Measurements from ENCODE around the gene IFI44.

Gene IFI44

DNA sequence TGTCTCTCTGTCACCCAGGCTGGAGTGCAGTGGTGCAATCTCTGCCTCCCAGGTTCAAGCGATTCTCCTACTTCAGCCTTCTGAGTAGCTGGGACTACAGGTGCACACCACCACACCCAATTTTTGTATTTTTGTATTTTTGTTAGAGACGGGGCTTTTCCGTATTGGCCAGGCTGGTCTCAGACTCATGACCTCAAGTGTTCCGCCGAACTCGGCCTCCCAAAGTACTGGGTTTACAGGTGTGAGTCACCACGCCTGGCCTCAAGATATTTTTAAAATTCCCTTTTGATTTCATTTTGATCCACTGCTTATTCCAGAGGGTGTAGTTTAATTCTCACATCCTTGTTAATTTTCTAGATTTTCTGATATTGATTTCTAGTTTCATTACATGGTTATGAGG, 25.6 kb upstream of the IFI44 start:
- TF ChIP-seq, protein P1, sequence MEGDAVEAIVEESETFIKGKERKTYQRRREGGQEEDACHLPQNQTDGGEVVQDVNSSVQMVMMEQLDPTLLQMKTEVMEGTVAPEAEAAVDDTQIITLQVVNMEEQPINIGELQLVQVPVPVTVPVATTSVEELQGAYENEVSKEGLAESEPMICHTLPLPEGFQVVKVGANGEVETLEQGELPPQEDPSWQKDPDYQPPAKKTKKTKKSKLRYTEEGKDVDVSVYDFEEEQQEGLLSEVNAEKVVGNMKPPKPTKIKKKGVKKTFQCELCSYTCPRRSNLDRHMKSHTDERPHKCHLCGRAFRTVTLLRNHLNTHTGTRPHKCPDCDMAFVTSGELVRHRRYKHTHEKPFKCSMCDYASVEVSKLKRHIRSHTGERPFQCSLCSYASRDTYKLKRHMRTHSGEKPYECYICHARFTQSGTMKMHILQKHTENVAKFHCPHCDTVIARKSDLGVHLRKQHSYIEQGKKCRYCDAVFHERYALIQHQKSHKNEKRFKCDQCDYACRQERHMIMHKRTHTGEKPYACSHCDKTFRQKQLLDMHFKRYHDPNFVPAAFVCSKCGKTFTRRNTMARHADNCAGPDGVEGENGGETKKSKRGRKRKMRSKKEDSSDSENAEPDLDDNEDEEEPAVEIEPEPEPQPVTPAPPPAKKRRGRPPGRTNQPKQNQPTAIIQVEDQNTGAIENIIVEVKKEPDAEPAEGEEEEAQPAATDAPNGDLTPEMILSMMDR (IDR thresholded peaks at IDR 0.05; ENCODE audit: insufficient read depth, low read depth, low read length, missing control alignments), result no peak
- no peak for DNase-seq (ENCODE audit: low read depth)
- H3K4me3 ChIP-seq (ENCODE audit: low read length), result no peak overlapping the region

DNA sequence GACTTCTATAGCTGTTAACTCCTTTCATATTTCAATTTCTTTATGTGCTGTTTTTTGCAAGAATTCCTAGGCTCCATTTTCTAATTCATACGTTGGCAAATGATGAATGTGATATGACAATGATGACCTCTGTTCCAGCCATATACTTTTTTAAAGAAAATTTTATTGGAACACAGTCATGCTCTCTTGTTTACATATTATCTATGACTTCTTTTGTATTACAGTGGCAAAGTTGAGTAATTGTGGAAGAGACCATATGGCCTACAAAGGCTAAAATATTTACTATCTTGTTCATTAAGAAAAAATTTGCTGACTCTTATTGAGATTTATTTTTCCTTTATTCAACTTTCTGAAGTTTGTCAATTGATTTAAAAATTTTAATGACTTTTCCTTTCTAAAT, 22.3 kb upstream of the IFI44 start:
- TF ChIP-seq, protein P1 (IDR thresholded peaks at IDR 0.05; ENCODE audit: insufficient read depth, low read depth, low read length, missing control alignments), result no peak
- H3K4me3 ChIP-seq (ENCODE audit: low read length), result no peak overlapping the region
- DNase-seq (ENCODE audit: low read depth), result peak; percentile 14

DNA sequence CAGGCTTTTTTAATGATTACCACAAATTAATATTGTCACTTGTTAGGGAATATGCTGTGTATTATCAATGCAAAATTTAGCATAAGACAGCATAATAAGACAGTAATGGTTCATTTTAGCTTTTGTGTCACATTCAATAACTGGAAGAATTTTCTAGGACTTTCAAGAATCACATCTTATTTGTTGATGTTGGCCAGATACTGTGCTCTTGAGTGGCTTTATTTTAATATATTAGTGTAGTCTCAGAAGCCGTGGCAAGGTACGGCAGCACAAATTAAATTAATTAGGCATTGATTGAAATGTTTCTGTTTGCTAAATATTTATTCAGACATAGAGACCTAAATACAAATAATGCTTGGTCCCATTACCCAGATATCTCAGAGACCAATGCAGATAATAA, 19.0 kb upstream of the IFI44 start:
- no peak for DNase-seq (ENCODE audit: low read depth)
- TF ChIP-seq, protein P1 (IDR thresholded peaks at IDR 0.05; ENCODE audit: insufficient read depth, low read depth, low read length, missing control alignments), result no peak
- no peak overlapping the region for H3K4me3 ChIP-seq (ENCODE audit: low read length)

DNA sequence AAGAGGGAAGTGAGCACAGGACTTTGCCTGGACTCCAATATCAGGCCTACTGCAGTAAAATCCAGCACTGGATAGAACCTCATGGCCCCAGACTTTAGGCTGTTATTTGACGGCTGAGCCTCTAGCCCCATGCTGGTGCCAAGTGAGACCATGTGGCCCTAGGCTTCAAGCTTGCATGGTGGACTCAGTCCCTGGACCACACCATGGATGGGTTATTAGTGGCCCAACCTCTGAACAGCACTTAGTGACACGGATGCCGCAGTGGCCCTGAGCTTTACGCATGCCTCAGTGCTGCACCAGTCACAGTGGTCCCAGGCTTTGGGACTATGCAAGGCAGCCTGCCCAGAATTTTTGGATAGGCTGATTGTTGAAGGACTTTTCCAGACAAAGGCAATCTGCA, 16.4 kb upstream of the IFI44 start:
- no peak for DNase-seq (ENCODE audit: low read depth)
- TF ChIP-seq, protein P1 (IDR thresholded peaks at IDR 0.05; ENCODE audit: insufficient read depth, low read depth, low read length, missing control alignments), result no peak

DNA sequence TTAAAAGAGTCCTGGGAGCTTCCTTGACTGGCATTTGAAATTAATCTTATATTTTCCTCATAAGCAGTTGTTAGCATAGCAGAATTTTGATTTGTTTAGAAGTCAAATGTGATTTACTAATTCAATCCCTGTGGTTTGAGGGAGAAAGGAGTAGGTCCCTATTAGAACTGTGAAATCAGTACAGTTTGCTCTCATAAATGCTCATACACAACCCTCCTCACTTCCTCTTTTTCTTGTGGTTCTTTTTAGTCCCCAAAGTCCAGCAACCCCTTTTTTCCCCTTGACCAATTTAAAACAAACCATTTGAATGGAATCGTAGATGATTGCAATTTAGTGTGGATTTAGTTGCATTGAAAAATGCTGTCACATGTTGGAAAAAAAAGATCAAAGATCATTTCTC, 9.2 kb upstream of the IFI44 start:
- no peak overlapping the region for H3K4me3 ChIP-seq (ENCODE audit: low read length)
- TF ChIP-seq, protein P1 (IDR thresholded peaks at IDR 0.05; ENCODE audit: insufficient read depth, low read depth, low read length, missing control alignments), result no peak
- DNase-seq (ENCODE audit: low read depth), result no peak

More for the DNA sequence above, 16.4 kb upstream of the IFI44 start:
- H3K4me3 ChIP-seq (ENCODE audit: low read length), result no peak overlapping the region

DNA sequence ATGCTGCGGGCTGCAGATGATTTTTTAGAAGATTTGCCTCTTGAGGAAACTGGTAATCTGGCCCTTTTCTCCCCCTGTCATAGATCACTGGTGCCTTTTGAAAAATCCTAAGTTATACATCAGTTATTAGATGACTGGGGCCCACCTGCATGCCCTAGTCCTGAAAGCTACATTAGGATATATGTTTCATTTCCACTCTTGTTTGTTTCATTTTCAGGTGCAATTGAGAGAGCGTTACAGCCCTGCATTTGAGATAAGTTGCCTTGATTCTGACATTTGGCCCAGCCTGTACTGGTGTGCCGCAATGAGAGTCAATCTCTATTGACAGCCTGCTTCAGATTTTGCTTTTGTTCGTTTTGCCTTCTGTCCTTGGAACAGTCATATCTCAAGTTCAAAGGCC, 8.1 kb upstream of the IFI44 start:
- TF ChIP-seq, protein P1 (IDR thresholded peaks at IDR 0.05; ENCODE audit: insufficient read depth, low read depth, low read length, missing control alignments), result no peak
- no peak for DNase-seq (ENCODE audit: low read depth)
- H3K4me3 ChIP-seq (ENCODE audit: low read length), result no peak overlapping the region

DNA sequence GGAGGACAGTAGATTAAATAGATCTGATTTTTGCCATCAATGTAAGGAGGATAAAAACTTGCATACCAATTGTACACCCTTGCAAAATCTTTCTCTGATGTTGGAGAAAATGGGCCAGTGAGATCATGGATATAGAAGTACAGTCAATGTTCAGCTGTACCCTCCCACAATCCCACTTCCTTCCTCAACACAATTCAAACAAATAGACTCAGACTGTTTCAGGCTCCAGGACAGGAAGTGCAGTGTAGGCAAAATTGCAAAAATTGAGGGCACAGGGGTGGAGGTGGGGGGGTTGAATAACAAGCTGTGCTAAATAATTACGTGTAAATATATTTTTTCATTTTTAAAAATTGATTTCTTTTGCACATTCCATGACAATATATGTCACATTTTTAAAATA, 3.9 kb upstream of the IFI44 start:
- TF ChIP-seq, protein P1 (IDR thresholded peaks at IDR 0.05; ENCODE audit: insufficient read depth, low read depth, low read length, missing control alignments), result no peak
- DNase-seq (ENCODE audit: low read depth), result no peak

More for the DNA sequence above, 3.9 kb upstream of the IFI44 start:
- no peak overlapping the region for H3K4me3 ChIP-seq (ENCODE audit: low read length)

All from epithelial cell of esophagus (primary cell).